Ishikawa (cell line): ENCODE results near the gene FRK.

Source experiments
- CEBPB ChIP-seq: IDR thresholded peaks from 2 replicates; pipeline ENCODE4 v1.6.1; 2012
- CREB1 ChIP-seq: IDR thresholded peaks from 2 replicates; pipeline ENCODE4 v1.6.1; 2012; ENCODE audit warnings: low read depth
- EGR1 ChIP-seq: IDR thresholded peaks from 2 replicates; pipeline ENCODE4 v1.6.1; 2012
- EP300 ChIP-seq: IDR thresholded peaks from 2 replicates; pipeline ENCODE4 v1.6.1; 2012; ENCODE audit warnings: borderline replicate concordance
- FOXM1 ChIP-seq: IDR thresholded peaks from 2 replicates; pipeline ENCODE4 v1.6.1; 2012; ENCODE audit warnings: low read depth, borderline replicate concordance
- MAX ChIP-seq: IDR thresholded peaks from 2 replicates; pipeline ENCODE4 v1.6.1; 2012
- NFIC ChIP-seq: IDR thresholded peaks from 2 replicates; pipeline ENCODE4 v1.6.1; 2012
- RAD21 ChIP-seq: IDR thresholded peaks from 2 replicates; pipeline ENCODE4 v1.6.1; 2012; ENCODE audit warnings: low read depth
- REST ChIP-seq: IDR thresholded peaks from 2 replicates; pipeline ENCODE4 v1.6.1; 2012; ENCODE audit warnings: low read depth, mild to moderate bottlenecking
- TAF1 ChIP-seq: IDR thresholded peaks from 2 replicates; pipeline ENCODE4 v1.6.1; 2012; ENCODE audit warnings: low read depth, mild to moderate bottlenecking
- TCF12 ChIP-seq: IDR thresholded peaks from 2 replicates; pipeline ENCODE4 v1.6.1; 2012; ENCODE audit warnings: low read depth
- TEAD4 ChIP-seq: IDR thresholded peaks from 2 replicates; pipeline ENCODE4 v1.6.1; 2012
- USF1 ChIP-seq: IDR thresholded peaks from 2 replicates; pipeline ENCODE4 v1.6.1; 2012
- YY1 ChIP-seq: IDR thresholded peaks from 2 replicates; pipeline ENCODE4 v1.6.1; 2012; ENCODE audit warnings: low read depth
- ZBTB7A ChIP-seq: IDR thresholded peaks from 2 replicates; pipeline ENCODE4 v1.6.1; 2012; ENCODE audit warnings: low read depth

FRK gene

GRCh38 chr6:115971785-115972184, 88.9 kb downstream of the FRK start:
- TF ChIP-seq FOXM1: no peak
- no peak for TF ChIP-seq YY1
- TF ChIP-seq CEBPB: no peak
- TF ChIP-seq MAX: no peak
- no peak for TF ChIP-seq RAD21
- no peak for TF ChIP-seq NFIC
- TF ChIP-seq REST: no peak
- no peak for TF ChIP-seq CREB1
- TF ChIP-seq TEAD4: no peak
- TF ChIP-seq TCF12: no peak
- TF ChIP-seq ZBTB7A: no peak
- no peak for TF ChIP-seq EP300

- TF ChIP-seq REST (no peak), ZBTB7A (no peak), EGR1 (no peak), FOXM1 (no peak), TEAD4 (no peak), YY1 (no peak), CREB1 (no peak), MAX (no peak), TAF1 (no peak), RAD21 (no peak), NFIC (no peak), EP300 (no peak), USF1 (no peak), TCF12 (no peak), CEBPB (no peak)
Observed at GRCh38 chr6:115969930-115970273, 90.8 kb downstream of the FRK start.

GRCh38 chr6:115969207-115969929, 91.3 kb downstream of the FRK start:
- TF ChIP-seq TEAD4 (no peak), EP300 (no peak), TCF12 (no peak), EGR1 (no peak), FOXM1 (no peak), CEBPB (no peak), RAD21 (no peak), TAF1 (no peak), REST (no peak), YY1 (no peak), MAX (no peak)

GRCh38 chr6:115958958-115959357, 101.7 kb downstream of the FRK start:
- no peak for TF ChIP-seq CEBPB
- TF ChIP-seq TAF1: no peak
- no peak for TF ChIP-seq ZBTB7A
- TF ChIP-seq TEAD4: no peak
- TF ChIP-seq TCF12: no peak
- TF ChIP-seq FOXM1: no peak
- TF ChIP-seq EGR1: no peak
- no peak for TF ChIP-seq CREB1
- TF ChIP-seq YY1: no peak
- TF ChIP-seq NFIC: no peak
- TF ChIP-seq REST: no peak
- TF ChIP-seq USF1: no peak
- TF ChIP-seq MAX: no peak
